Loucy (cell line): ENCODE data around the gene FAM117B.

Experiments used
- EZH2phosphoT487 ChIP-seq: fragments of 200-600 bp; IDR thresholded peaks from 2 replicates; pipeline ENCODE4 v1.6.1; 2018; ENCODE audit warnings: antibody characterized with exemption, mild to moderate bottlenecking, moderate library complexity, borderline replicate concordance
- TF ChIP-seq, protein P1 (sequence below): fragments of 200-600 bp; sonication (generic); conservative IDR thresholded peaks from 2 replicates; pipeline ENCODE4 v1.5.1; 2014; ENCODE audit warnings: mild to moderate bottlenecking, antibody characterized with exemption, low read length

DNA sequence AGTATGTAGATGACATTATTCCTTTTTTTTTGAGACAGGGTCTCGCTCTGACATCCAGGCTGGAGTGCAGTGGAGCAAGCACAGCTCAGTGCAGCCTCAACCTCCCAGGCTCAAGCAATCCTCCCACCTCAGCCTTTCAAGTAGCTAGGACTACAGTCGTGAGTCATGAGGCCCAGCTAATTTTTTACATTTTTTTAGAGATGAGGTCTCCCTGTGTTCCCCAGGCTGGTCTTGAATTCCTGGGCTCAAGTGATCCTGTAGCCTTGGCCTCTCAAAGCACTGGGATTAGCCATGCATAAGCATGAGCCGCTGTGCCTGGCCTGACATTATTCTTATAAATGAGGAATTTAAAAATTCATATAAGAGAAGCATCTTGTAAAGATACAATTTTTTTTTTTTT is 86.9 kb downstream of the FAM117B start:
- TF ChIP-seq, protein P1, sequence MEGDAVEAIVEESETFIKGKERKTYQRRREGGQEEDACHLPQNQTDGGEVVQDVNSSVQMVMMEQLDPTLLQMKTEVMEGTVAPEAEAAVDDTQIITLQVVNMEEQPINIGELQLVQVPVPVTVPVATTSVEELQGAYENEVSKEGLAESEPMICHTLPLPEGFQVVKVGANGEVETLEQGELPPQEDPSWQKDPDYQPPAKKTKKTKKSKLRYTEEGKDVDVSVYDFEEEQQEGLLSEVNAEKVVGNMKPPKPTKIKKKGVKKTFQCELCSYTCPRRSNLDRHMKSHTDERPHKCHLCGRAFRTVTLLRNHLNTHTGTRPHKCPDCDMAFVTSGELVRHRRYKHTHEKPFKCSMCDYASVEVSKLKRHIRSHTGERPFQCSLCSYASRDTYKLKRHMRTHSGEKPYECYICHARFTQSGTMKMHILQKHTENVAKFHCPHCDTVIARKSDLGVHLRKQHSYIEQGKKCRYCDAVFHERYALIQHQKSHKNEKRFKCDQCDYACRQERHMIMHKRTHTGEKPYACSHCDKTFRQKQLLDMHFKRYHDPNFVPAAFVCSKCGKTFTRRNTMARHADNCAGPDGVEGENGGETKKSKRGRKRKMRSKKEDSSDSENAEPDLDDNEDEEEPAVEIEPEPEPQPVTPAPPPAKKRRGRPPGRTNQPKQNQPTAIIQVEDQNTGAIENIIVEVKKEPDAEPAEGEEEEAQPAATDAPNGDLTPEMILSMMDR, result no peak
- TF ChIP-seq EZH2phosphoT487, result no peak
